NCI-H774 (cell line): ENCODE data around the gene CYP2A6.
A peak's percentile ranks its signal among the peaks of the same experiment; 100 is the strongest.

Source experiments
- DNase-seq: peaks from one replicate; lab custom pipeline; 2025; lab: John Stamatoyannopoulos, UW

Gene CYP2A6

DNA sequence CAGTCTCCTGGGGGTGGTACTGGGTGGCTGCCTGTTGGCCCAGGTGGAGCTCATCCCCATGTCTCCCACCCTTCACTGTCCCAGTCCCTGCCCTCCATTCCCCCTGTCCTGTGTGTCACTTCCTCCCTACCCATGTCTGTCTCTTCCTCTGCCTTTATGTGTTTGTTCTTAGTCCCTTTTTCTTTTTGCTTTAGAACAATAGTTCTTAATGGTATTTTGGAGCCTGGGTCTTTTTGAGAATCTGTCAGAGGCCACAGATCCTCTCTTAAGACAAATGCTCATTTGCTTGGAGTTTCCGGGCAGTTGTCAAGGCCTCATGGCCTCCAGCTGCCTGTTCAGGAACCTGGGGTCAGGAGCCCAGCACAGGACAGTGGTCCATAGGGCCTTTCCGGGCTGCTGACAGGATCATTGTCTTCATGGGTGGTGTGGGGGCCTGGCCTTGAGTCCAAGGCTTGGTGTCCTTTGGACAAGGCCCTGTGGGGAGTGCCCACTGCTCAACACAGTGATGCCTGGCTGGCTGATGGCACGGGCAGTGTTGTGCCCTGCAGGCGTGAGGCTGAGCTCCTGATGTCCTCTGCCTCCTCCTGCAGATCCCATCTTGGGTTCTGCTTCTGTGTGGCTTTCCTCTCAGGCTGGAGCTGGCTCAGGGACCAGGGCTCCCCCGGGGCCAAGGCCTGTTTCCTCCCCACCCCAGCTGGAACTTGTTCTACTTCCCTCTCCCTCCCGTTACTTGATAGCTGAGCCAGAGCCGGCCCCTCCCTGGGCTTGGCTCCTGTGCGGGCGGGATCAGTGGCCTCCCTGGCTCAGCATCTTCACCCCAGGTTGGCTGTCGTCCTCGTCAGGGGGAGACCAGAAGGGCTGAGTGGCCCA lies 47.7 kb downstream of the CYP2A6 start:
- no peak for DNase-seq

DNA sequence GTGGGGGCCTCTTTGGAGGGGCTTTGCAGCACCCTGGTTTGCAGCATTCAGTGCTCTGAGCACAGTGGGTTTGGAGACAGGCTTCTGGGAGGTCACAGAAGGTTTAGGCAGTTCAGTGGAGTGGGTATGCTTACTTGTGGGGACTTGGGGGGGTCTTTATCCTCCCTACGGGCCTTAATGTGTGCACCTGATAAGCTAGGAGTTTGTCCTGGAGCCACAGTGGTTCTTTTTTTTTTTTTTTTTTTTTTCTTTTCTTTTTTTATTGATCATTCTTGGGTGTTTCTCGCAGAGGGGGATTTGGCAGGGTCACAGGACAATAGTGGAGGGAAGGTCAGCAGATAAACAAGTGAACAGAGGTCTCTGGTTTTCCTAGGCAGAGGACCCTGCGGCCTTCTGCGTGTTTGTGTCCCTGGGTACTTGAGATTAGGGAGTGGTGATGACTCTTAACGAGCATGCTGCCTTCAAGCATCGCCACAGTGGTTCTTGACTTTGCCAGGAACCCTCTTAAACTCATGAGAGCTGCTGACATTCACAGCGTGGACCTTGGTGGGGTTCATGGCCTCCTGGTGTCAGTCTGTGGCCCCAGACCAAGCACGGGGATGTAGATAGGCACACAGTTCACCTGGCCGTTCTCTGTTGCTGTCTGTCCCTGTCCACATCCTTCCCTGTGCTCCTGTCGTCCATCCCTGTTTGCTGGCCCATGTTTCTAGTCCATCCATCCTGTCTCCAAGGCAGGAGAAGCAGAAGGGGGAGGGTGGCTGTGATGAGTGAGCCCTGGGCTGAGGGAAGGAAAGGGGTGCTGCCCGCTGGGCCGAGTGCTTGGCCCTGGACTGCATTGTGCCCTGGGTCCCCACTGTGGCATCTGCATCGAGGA lies 48.6 kb downstream of the CYP2A6 start:
- DNase-seq, result no peak

DNA sequence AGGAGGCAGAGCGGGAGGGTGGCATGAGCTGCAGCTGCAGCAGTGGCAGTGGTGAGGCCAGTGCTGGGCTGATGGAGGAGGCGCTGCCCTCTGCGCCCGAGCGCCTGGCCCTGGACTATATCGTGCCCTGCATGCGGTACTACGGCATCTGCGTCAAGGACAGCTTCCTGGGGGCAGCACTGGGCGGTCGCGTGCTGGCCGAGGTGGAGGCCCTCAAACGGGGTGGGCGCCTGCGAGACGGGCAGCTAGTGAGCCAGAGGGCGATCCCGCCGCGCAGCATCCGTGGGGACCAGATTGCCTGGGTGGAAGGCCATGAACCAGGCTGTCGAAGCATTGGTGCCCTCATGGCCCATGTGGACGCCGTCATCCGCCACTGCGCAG lies 49.3 kb downstream of the CYP2A6 start:
- DNase-seq, result no peak

DNA sequence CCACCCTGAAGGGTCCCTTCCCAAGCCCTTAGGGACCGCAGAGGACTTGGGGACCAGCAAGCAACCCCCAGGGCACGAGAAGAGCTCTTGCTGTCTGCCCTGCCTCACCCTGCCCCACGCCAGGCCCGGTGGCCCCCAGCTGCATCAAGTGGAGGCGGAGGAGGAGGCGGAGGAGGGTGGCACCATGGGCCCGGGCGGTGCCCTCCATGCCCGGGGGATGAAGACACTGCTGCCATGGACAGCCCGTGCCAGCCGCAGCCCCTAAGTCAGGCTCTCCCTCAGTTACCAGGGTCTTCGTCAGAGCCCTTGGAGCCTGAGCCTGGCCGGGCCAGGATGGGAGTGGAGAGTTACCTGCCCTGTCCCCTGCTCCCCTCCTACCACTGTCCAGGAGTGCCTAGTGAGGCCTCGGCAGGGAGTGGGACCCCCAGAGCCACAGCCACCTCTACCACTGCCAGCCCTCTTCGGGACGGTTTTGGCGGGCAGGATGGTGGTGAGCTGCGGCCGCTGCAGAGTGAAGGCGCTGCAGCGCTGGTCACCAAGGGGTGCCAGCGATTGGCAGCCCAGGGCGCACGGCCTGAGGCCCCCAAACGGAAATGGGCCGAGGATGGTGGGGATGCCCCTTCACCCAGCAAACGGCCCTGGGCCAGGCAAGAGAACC lies 49.8 kb downstream of the CYP2A6 start:
- no peak for DNase-seq

DNA sequence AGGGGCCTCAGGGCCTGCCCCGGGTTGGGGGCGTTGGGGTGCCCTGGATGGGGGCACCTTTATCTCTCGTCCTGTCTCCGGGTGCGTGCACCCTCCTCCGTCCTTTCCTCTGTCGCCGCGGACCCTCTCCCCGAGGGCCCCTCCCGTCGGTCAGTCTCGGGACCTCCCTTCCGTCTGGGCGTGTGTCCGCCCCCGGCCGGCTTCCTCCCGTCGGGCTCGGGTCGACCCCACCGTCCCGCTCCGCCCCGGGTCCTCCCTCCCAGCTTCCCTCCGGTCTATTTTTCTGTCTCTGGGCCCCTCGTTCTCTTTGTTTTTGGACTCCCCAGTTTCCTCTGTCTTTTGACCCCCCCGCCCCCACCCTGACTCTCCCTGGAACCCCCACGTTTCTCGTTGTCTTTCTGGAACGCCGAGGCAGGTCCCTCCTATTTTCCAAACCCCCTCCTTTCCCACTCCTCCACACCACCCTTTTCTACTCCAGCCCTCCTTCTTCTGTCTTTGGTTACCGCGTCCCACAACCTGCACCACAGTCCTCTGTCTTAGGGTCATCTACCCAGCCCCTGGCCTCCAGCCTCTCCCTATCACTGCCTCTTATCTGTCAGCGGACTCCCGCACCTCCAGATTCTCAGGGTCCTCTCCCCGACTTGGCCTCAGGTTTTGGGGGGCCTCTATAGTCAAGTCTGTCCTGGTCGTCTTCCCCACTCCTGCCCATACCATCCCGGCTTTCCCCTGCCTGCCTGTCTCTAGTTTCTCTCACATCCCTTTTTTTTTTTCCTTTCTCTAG lies 50.5 kb downstream of the CYP2A6 start:
- no peak for DNase-seq

DNA sequence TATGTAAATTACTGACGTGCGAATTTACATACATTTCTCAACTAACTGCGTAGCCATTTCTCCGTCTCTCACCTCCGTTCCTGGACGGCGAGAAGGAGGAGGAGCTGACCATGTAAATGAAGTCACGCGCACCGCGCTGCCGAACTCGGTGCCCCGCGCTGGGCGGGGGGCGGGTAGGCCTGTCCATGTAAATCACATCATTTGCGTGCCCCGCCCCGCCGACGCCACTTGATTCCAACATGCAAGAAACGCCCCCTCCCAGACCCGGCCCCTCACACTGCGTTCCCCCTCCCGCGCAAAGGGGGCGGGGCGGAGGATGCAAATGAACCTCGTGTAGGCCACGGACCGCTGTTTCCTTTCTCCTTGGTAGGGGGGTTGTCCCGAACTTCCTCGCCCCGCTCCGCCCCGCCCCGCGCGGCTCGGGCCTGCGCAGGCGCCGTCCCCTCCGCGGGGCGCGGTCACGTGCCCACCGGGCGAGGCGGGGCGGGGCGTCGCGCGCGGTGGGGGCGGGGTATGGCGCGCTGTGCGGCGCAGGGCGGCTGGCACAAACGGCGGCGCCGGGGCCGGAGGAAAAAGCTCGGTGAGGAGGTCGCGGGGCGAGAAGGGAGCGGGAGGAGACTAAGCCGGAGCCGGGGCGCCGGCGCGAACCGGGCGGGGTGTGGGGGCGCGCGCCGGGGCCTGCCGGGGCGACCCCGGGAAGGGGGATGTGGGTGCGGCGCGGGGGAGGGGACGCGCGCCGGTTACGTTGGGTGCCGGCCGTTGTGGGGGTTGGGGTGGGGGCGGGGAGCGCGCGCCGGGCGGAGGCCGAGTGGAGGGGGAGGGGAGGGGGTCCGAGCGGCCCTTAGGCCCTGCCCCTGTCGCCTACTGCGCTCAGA lies 51.3 kb downstream of the CYP2A6 start, which contains the start of gene EGLN2:
EGLN2 (plus strand) TSS at position 509 of the 875 bp plus-strand sequence. CDS start 1,382 bp downstream, outside the sequence.
- DNase-seq, result peak; percentile 99

DNA sequence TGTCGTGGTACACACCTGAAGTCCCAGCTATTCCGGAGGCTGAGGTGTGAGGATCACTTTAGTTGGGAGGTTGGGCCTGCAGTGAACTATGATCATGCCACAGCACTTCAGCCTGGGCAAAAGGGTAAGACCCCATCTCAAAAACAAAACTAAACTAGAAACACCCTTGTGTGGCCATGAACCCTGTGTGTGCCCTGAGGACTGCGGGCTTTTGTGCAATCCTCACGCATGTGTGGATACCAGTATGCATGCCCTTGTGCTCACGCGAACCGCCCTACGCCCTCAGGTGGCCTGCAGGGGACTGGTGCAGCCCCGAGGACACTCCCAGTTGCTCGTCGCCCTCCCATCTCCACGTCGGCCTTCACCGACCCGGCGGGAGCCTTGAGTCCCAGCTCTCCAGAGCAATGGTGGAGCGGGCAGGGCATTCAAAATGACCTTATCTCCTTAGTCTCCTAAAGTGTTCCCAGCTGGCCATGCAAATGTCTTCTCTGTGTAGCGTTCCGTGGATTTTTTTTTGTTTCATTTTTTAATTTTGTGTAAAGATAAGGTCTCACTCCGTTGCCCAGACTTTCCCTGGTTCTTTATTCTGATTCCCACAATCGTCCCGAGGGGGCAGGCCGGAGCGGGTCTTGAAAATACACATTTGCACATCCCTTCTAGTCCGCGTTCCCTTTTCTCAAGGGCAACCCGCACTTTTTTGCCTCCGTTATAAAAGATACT lies 52.1 kb downstream of the CYP2A6 start:
- peak; percentile 57 for DNase-seq

DNA sequence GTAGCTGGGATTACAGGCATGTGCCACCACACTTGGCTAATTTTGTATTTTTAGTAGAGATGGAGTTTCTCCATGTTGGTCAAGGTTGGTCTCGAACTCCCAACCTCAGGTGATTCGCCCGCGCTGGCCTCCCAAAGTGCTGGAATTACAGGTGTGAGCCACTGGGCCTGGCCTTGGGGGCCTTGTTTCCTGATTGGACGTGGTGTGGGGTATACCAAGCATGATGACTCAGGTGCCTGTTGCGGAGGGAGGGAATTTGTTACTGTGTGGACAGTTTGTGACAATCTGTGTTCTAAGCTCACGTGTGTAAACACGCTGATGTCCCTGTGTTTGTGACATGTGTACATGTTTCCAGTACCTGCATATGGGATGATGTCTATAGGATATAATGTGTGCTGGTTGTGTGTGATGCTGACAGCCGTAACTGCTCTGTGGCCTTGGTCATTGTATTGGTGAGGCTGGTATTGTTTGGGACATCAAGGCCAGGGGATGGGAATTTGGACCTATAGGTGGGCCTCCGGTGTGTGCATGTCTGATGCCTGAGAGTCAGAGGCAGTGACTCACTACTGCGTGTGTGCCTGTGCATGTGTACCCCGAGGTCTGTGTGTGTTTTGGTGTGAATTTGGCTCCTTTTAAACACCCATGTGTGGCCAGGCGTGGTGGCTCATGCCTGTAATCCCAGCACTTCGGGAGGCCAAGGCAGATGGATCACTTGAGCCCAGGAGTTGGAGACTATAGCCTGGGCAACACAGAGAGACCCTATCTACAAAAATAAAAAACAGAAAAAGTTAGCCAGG lies 52.9 kb downstream of the CYP2A6 start:
- no peak for DNase-seq
